Activated T-cell treated with anti-CD3 and anti-CD28 coated beads, Interleukin-2, amount 50 U/mL, for 4 hours (primary cell): ENCODE data around the gene MYBPH. TPM values are rescaled to one million over a fixed set of nuclear protein-coding genes. Genes with fewer than 3 reads are reported as not detected.

Experiments
- ATAC-seq, 2 donors: fragments of 200-7000 bp; cut with Tn5 transposase; one replicate each; pipeline ENCODE4 v1.10.0; 2021
- DNase-seq: peaks from one replicate; pipeline ENCODE4 v3.0.0-alpha.2; 2020
- H3K27me3 Mint-ChIP-seq: one replicate; pipeline ENCODE4 v1.8.0; 2021; ENCODE audit warnings: low read depth, mixed read lengths
- H3K36me3 Mint-ChIP-seq: one replicate; pipeline ENCODE4 v1.8.0; 2022; ENCODE audit warnings: mixed read lengths; ENCODE audit not compliant: insufficient read depth
- H3K4me1 Mint-ChIP-seq: one replicate; pipeline ENCODE4 v1.8.0; 2021; ENCODE audit warnings: low read depth, mixed read lengths
- H3K4me3 Mint-ChIP-seq: one replicate; pipeline ENCODE4 v1.8.0; 2021; ENCODE audit warnings: mild to moderate bottlenecking, moderate library complexity, mixed read lengths
- H3K9me3 Mint-ChIP-seq: one replicate; pipeline ENCODE4 v1.8.0; 2021; ENCODE audit warnings: mixed read lengths
- total RNA-seq, 3 donors: library from RNA; stranded (reverse); gene quantifications; one replicate each; pipeline ENCODE4 v1.2.1, GENCODE V29; 2021

The MYBPH gene
- total RNA-seq, 3 donors from 2014 or later: not detected

DNA sequence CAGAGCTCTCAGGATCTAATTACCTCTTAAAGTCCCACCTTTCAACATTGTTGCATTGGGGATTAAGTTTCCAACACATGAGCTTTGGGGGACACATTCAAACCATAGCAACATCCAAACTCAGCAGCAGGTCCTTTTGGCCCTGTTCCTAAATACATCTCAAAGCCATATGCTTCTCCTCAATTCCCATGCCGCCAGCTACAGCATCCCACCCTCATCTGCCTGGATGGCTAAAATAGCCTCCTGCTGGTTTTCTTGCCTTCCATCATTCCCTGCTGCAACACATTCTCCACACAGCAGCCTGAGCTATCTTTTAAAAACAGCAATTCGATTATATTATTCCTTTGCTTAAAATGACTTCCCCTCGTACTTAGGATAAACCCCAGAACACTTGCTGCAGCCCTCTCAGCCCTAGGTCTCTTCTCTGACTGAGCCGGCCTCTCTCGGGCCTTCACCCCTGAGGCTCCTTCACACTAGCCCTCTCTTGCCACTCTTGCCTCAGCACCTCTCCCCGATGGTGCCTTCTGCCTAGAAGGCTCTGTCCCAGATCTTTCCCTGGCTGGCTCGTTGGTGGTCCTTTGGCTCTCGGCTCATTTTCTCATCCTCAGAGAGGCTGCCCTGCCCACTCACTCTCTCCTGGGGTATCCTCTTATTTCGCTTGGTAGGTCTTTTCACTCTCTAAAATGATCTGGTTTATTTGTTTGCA lies 16.5 kb downstream of the MYBPH start:
- Mint-ChIP-seq H3K4me3 (no peak overlapping the region), H3K4me1 (no peaks in the 10 kb centered on the region), H3K36me3 (no peaks in the 10 kb centered on the region), H3K9me3 (peaks cover 15% of the 10 kb centered on the region), H3K27me3 (peaks cover 9% of the 10 kb centered on the region)
- DNase-seq (no peak), ATAC-seq (no peak)

DNA sequence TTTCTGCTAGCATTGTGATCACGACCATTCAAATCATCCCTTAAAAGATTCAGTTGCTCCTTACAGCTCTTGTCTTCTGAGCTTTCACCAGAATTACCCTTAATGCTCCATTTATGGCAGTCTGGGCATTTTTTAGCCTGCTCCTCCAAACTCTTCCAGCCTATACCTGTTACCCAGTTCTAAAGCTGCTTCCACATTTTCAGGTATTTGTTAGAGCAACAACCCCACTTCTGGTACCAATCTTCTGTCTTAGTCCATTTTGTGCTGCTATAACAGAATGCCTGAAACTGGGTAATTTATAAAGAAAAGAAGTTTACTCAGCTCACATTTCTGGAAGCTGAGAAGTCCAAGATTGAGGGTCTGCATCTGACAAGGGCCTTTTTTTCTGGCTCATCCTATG lies 17.2 kb downstream of the MYBPH start:
- Mint-ChIP-seq H3K9me3 (peaks cover 15% of the 10 kb centered on the region), H3K27me3 (peaks cover 8% of the 10 kb centered on the region), H3K4me3 (no peak overlapping the region), H3K36me3 (no peaks in the 10 kb centered on the region), H3K4me1 (no peaks in the 10 kb centered on the region)
- DNase-seq: no peak
- no peak for ATAC-seq

DNA sequence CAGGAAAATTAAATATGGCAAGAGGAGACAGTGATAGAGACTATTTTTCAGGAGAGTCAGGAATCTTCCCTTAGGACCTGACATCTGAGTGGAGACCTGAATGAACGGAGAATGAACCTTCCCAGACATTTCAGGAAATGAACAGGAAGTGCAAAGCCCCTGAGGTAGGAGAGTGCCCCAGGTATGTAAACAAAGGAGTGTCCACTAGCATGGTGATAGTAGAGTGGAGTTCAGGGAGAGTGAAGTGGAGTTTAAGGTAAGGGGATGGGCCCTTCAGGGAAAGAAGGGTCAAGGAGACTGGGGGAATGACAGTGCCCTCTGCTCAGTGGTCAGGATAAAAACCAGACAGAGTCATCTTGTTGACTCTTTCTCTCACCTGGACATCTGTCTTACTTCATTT lies 19.3 kb downstream of the MYBPH start:
- peaks cover 4% of the 10 kb centered on the region for H3K27me3 Mint-ChIP-seq
- no peak for DNase-seq
- H3K9me3 Mint-ChIP-seq: peaks cover 15% of the 10 kb centered on the region
- no peaks in the 10 kb centered on the region for H3K4me1 Mint-ChIP-seq
- no peak overlapping the region for H3K4me3 Mint-ChIP-seq
- no peaks in the 10 kb centered on the region for H3K36me3 Mint-ChIP-seq
- ATAC-seq: no peak

DNA sequence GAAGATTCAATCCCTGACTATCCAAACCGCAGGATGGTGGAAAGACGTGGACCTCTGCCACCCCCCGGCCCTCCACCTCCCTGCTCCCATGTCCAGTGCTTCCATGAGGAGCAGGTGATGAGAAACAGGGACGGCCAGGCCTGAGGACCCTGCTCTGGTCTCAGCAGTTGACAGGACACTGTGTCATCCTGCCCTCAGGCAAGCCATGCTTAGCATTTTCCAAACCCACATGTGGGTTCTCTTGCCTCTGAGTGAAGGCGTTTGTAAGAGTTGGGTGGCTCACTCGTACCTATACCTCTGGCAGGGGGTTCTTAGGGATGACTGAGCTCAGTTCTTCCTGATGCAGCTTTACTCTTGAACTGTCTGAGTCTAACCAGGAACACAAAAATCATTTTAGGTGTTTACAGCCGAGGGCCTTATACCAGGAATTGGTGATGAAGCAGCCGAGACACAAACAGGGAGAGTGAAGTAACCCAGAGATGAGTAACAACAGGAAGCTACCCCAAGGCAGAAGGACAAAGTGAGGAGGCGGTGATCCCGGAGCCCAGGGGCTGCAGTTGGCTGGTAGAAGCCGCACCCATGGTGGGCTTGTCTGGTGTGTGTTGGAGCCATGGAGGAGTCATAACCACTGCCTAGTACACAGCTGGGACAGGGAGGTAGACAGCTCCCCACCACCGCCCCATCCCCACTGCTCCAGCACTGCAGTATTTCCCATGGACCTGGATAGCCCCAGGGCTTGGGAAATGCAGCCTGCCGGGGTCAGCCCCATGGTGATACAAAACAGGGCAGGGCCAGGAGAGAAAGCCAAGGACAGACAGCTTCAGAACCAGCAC lies 21.4 kb downstream of the MYBPH start:
- peaks cover 4% of the 10 kb centered on the region for H3K27me3 Mint-ChIP-seq
- ATAC-seq: no peak
- H3K4me3 Mint-ChIP-seq: no peak overlapping the region
- no peaks in the 10 kb centered on the region for H3K36me3 Mint-ChIP-seq
- no peaks in the 10 kb centered on the region for H3K4me1 Mint-ChIP-seq
- DNase-seq: no peak
- H3K9me3 Mint-ChIP-seq: peaks cover 11% of the 10 kb centered on the region

DNA sequence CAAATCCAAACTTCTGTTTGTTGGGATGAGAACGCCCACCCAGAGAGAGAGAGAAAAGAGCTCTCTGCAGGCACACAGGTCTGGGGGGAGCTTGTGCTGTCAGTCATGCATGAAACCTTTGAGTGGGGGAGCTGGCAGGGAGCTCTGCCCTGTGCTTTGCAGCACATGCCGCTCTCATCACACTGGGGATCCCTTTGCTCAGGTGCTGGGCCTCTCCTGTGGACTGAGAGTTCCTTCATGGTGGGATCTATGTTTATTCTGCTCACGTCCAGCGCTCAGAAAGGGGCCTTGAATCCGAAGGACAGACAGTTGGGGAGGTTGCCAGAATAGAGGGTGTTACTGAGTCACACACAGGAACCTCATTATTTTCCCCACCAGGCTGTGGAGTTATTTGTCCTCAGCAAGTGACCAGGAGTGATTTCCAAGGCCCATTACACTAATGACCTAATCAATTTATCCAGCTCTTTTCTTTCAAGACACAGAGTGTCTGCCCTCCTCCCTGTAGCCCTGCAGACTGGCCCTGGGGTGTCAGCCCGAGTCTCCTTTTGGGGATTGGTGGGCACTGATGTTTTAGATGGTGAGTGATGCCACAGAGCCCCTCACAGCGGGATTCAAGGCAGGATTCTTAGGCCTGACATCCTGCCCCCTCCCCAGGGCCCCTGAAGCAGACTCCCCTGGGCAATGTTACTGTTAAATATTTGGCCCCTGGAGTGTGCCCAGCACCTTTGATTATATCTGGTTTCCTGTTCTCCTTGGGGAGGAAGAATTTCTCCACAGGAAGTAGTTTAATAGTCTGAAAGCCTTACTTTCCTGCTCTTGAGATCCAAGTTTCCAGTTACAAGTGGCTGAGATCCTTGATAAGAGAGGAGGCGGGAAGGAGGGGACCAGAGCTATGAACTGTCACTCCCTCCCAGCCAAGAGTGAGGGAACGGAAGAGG lies 22.3 kb downstream of the MYBPH start:
- H3K4me3 Mint-ChIP-seq: no peak overlapping the region
- H3K4me1 Mint-ChIP-seq: no peaks in the 10 kb centered on the region
- no peak for ATAC-seq
- peaks cover 4% of the 10 kb centered on the region for H3K27me3 Mint-ChIP-seq
- no peaks in the 10 kb centered on the region for H3K36me3 Mint-ChIP-seq
- H3K9me3 Mint-ChIP-seq: peaks cover 5% of the 10 kb centered on the region
- DNase-seq: no peak

DNA sequence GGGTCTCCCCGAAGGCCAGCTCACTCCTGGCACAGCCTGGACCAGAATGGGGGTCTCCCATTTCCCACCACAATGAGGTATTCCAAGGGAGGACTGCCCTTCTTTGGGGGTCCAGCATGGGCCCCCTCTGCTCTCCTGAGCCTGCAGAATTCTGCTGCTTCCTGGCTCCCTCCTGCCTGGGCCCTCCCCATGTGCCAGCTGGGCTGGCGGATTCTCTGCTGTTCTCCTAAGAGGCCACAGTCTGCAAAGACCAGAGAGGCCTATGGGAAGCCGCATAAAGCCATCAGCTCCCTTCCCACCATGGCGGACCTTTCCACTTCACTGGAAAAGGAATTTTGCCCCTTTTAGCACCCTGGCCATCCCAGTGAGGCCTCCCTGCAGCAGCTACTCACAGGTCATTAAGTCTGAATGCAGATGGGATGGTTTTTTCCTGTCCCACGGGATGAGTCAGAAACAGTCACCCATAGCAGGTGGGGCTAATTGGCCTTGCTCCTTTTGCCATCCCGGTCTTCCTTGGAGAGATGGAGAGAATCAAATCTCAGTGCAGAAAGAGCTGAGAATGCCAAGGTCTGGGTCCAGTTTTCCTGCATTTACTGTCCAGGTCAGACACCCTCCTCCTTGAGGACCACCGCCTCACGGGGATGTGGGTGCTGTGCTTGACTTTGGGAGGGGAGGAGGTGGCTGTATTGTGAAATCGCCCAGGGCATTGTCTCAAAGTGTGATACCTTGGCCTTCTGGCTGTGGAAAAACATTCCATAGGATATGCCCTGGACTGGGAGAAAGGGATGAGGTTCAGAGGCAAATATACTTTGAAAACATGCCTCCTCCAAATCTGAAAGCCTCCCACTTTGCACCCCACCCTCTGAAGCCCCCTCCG lies 23.2 kb downstream of the MYBPH start:
- Mint-ChIP-seq H3K4me3 (no peak overlapping the region), H3K9me3 (no peaks in the 10 kb centered on the region), H3K27me3 (peaks cover 4% of the 10 kb centered on the region), H3K36me3 (no peaks in the 10 kb centered on the region), H3K4me1 (no peaks in the 10 kb centered on the region)
- DNase-seq (no peak), ATAC-seq (no peak)

DNA sequence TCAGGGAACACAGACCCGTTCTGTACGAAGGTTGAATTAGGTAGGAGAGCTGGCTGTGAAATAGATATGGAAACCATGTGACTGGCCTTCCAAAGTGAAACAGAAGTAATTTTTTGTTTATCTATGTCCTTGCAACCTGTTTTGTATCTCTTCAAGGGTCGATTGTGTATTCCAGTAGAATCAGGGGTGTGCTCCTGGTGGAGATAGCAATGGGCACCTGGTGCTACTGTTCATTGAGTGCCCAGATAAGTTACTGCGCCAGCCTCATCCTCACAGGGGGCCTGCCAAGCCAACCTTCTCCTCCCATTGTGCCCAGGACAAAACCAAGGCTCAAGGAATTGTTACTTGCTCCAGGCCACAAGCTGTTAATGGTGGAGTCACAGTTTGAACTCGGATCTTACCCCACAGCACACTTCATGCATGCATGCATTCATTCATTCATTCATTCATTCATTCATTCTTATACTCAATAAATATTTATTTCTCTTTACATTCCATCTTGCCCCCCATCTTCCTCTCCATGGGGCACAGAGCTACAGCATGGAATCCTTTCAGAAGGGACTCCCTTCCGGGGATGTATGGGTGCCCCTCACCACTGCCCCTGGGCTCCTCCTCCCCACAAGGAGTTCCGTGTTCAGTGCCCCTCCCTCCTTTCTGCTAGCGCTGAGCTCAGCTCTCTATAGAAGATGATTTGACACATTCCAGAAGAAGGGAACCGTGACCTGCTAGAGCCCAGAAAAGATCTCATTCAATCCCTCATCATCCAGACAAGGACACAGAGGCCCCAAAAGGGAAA lies 24.1 kb downstream of the MYBPH start:
- Mint-ChIP-seq H3K27me3 (peaks cover 4% of the 10 kb centered on the region), H3K9me3 (no peaks in the 10 kb centered on the region), H3K4me1 (no peaks in the 10 kb centered on the region), H3K36me3 (no peaks in the 10 kb centered on the region), H3K4me3 (no peak overlapping the region)
- DNase-seq (no peak), ATAC-seq (no peak)

DNA sequence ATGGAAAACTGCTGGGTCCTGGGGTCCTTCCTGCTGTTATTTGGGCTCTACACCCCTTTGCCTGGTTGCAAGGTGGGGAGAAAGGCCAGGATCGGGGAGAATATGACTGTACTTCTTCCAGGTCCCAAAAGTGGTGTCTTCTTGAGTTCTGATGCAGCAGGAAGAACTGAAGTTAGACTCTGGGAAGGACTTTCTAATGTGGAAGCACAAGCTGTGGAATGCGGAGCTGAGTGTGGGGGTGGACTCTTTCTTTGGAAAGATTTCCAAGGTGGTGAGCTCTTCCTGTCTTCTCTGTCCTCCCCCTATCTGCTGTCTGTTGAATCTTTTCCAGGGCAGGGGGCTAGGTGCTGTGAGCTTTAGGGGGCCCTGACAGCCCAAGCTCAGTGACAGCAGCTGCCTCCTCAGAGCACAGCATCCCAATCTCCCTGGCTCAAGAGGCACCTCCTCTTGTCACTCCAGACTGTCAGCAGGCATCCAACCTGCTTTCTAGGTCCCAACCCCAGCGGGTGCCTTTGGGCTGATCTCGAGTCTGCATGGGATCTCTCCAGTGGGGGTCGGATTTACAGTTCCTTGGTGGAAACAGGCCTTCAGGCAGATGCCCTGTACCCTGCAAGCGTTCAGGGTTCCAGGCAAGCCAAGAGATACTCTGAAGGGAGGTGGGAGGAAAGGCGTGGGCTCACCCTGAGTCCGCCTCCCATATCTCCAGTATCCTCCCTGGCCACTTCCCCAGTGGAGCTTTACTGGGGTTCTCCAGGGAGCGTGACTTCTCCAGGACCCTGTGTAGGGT lies 24.9 kb downstream of the MYBPH start:
- ATAC-seq (no peak), DNase-seq (no peak)
- Mint-ChIP-seq H3K36me3 (no peaks in the 10 kb centered on the region), H3K4me1 (no peaks in the 10 kb centered on the region), H3K4me3 (no peak overlapping the region), H3K9me3 (no peaks in the 10 kb centered on the region), H3K27me3 (peaks cover 1% of the 10 kb centered on the region)

DNA sequence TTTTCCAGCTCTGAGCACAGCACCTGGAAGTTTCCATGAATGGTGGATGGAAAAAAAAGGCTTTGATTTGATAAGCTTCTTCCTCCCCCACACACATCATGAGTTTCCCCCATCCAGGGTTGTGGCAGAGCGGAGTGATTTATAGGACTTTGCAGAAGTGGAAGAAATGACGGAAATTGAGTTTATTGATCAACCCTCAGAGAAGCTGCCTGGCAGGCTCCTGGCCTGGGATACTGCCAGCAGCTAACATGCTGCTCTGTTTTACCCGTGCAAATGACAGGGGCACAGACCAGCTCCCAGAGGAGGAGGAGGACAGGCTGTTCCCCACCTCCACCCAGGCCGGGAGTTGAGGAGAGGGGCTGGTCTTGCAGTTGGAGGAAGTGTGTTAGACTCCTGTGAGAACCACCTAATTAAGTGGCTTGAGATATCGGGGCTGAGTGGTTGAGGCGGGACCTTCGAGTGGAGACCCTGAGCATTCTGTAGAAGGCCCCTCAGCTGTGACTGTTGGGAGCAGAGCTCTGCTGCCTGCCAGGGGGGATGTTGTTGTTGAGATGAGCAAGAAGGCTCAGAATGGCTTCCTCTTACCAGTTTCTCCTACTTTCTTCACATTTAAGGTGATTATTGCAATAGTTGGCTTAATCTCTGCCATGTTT lies 26.3 kb downstream of the MYBPH start:
- Mint-ChIP-seq H3K9me3 (no peaks in the 10 kb centered on the region), H3K27me3 (peaks cover 1% of the 10 kb centered on the region), H3K4me1 (no peaks in the 10 kb centered on the region), H3K4me3 (no peak overlapping the region), H3K36me3 (no peaks in the 10 kb centered on the region)
- ATAC-seq (no peak), DNase-seq (no peak)

DNA sequence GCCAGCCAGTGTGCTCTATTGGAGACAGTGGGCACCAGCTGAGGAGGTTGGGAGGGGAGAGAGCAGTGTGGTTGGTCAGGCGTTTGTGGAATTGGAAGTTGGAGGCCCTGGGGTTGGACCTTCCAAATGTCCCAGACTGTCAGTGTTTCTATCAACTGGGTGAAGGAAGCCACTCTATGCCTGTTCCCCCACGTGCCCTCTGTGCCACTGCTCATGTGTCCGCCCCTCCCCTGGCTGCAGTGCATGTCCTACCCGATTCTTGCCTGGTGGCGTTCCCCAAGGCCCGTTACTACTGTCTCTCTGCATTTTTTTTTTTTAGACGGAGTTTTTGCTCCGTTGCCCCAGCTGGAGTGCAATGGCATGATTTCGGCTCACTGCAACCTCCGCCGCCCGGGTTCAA lies 27.0 kb downstream of the MYBPH start:
- H3K36me3 Mint-ChIP-seq: no peaks in the 10 kb centered on the region
- no peak overlapping the region for H3K4me3 Mint-ChIP-seq
- H3K9me3 Mint-ChIP-seq: no peaks in the 10 kb centered on the region
- no peaks in the 10 kb centered on the region for H3K4me1 Mint-ChIP-seq
- ATAC-seq: no peak
- peaks cover 2% of the 10 kb centered on the region for H3K27me3 Mint-ChIP-seq
- DNase-seq: no peak

DNA sequence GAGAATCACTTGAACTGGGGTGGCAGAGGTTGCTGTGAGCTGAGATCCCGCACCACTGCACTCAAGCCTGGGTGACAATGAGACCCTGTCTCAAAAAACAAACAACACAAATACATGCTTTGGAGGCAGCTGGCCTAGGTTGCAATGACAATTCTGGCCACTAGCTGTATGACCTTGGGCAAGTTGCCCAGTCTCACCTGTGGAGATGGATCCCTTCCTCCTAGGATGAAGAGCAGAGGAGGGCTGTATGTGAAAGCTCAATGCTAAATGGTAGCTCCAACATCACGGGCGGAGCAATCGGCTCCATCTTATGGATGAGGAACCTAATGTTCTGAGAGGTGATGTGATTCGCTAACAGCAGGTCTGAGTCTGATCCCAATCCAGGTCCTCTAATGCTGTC lies 27.5 kb downstream of the MYBPH start:
- H3K27me3 Mint-ChIP-seq: peaks cover 3% of the 10 kb centered on the region
- DNase-seq (no peak), ATAC-seq (no peak)
- H3K36me3 Mint-ChIP-seq: no peaks in the 10 kb centered on the region
- H3K4me3 Mint-ChIP-seq: no peak overlapping the region
- H3K4me1 Mint-ChIP-seq: no peaks in the 10 kb centered on the region
- no peaks in the 10 kb centered on the region for H3K9me3 Mint-ChIP-seq

DNA sequence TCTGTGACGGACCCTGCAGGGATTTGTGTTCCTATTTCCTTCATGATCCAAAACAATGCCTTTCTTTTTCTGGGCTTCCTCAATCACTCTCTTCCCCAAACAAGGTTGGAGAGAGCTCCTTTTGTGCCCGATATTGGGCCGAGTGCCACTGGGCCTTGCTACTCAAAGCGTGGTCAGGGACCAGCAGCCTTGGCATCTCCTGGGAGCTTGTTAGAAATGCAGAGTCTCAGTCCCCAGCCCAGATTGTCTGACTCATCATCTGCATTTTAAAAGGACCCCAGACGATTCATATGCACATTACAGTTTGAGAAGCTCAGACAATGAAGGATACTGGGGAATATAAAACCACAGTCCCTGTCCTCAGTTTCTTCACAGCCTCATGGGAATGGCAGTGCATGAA lies 28.2 kb downstream of the MYBPH start:
- no peak for DNase-seq
- no peaks in the 10 kb centered on the region for H3K4me1 Mint-ChIP-seq
- ATAC-seq: no peak
- H3K36me3 Mint-ChIP-seq: no peaks in the 10 kb centered on the region
- peaks cover 3% of the 10 kb centered on the region for H3K27me3 Mint-ChIP-seq
- H3K4me3 Mint-ChIP-seq: no peak overlapping the region
- no peaks in the 10 kb centered on the region for H3K9me3 Mint-ChIP-seq
